ENCODE data around the gene SCAMP4. TPM values are rescaled to one million over a fixed set of nuclear protein-coding genes. Genes with fewer than 3 reads are reported as not detected.

SCAMP4 gene
- total and polyA plus RNA-seq, 2 donors (not counting 1 experiment from before 2014, with no cell fraction given) = 16.9 to 29.7 TPM

- no peak overlapping the region for H2AFZ ChIP-seq (ENCODE audit: low read length)
- peaks cover 12% of the 10 kb centered on the region for H3K36me3 ChIP-seq (ENCODE audit: control insufficient read depth, insufficient read depth, low read length)
- TF ChIP-seq EZH2 (IDR thresholded peaks at IDR 0.05; ENCODE audit: low read length, missing control alignments) = no peak
- TF ChIP-seq CTCF (conservative IDR thresholded peaks at IDR 0.05 in 1 of 2, IDR thresholded peaks at IDR 0.05 in 1 of 2; ENCODE audit: low read depth in 1 of 2, low read length in 2 of 2) = no peak
- H3K27ac ChIP-seq (ENCODE audit: insufficient read depth, low read length) = no peak overlapping the region
- no peak for DNase-seq (ENCODE audit: low read depth in 2 of 2)
- peaks cover 8% of the 10 kb centered on the region for H3K4me1 ChIP-seq (ENCODE audit: control insufficient read depth, extremely low read depth, insufficient read depth, low read length)
- no peak overlapping the region for H3K9ac ChIP-seq (ENCODE audit: insufficient read depth, low read length)
- H3K9me3 ChIP-seq (ENCODE audit: control insufficient read depth, insufficient read depth, low read depth, low read length) = no peaks in the 10 kb centered on the region
- H3K27me3 ChIP-seq (ENCODE audit: control insufficient read depth, insufficient read depth, low read length) = no peaks in the 10 kb centered on the region
- H3K4me2 ChIP-seq (ENCODE audit: extremely low read depth, insufficient read depth, low read length) = no peak overlapping the region
- H3K79me2 ChIP-seq (ENCODE audit: control insufficient read depth, insufficient read depth, low read length) = peaks cover 25% of the 10 kb centered on the region
- no peak overlapping the region for H3K4me3 ChIP-seq (replicated peaks in 1 of 4; ENCODE audit: control extremely low read depth in 1 of 4, insufficient read depth in 1 of 4, low read depth in 3 of 4, low read length in 4 of 4)
- H4K20me1 ChIP-seq (ENCODE audit: control insufficient read depth, extremely low read depth, insufficient read depth, low read length) = no peaks in the 10 kb centered on the region
Observed at GRCh38 chr19:1868971-1869370, 36.2 kb upstream of the SCAMP4 start.

- TF ChIP-seq EZH2 (IDR thresholded peaks at IDR 0.05; ENCODE audit: low read length, missing control alignments) (no peak), CTCF (conservative IDR thresholded peaks at IDR 0.05 in 1 of 2, IDR thresholded peaks at IDR 0.05 in 1 of 2; ENCODE audit: low read depth in 1 of 2, low read length in 2 of 2) (no peak)
- H4K20me1 ChIP-seq (ENCODE audit: control insufficient read depth, extremely low read depth, insufficient read depth, low read length) = no peaks in the 10 kb centered on the region
- no peaks in the 10 kb centered on the region for H3K9me3 ChIP-seq (ENCODE audit: control insufficient read depth, insufficient read depth, low read depth, low read length)
- no peak overlapping the region for H3K27ac ChIP-seq (ENCODE audit: insufficient read depth, low read length)
- no peaks in the 10 kb centered on the region for H3K27me3 ChIP-seq (ENCODE audit: control insufficient read depth, insufficient read depth, low read length)
- peaks cover 12% of the 10 kb centered on the region for H3K36me3 ChIP-seq (ENCODE audit: control insufficient read depth, insufficient read depth, low read length)
- H3K9ac ChIP-seq (ENCODE audit: insufficient read depth, low read length) = no peak overlapping the region
- peaks cover 45% of the 10 kb centered on the region for H3K79me2 ChIP-seq (ENCODE audit: control insufficient read depth, insufficient read depth, low read length)
- no peak overlapping the region for H2AFZ ChIP-seq (ENCODE audit: low read length)
- H3K4me1 ChIP-seq (ENCODE audit: control insufficient read depth, extremely low read depth, insufficient read depth, low read length) = peaks cover 4% of the 10 kb centered on the region
- H3K4me3 ChIP-seq (replicated peaks in 1 of 4; ENCODE audit: control extremely low read depth in 1 of 4, insufficient read depth in 1 of 4, low read depth in 3 of 4, low read length in 4 of 4) = no peak overlapping the region
- DNase-seq (ENCODE audit: low read depth in 2 of 2) = no peak
- H3K4me2 ChIP-seq (ENCODE audit: extremely low read depth, insufficient read depth, low read length) = no peak overlapping the region
Observed at GRCh38 chr19:1871140-1871597, 34.0 kb upstream of the SCAMP4 start.

GRCh38 chr19:1871630-1872029 lies 33.6 kb upstream of the SCAMP4 start:
- TF ChIP-seq CTCF (conservative IDR thresholded peaks at IDR 0.05 in 1 of 2, IDR thresholded peaks at IDR 0.05 in 1 of 2; ENCODE audit: low read depth in 1 of 2, low read length in 2 of 2) (no peak), EZH2 (IDR thresholded peaks at IDR 0.05; ENCODE audit: low read length, missing control alignments) (no peak)
- H3K4me1 ChIP-seq (ENCODE audit: control insufficient read depth, extremely low read depth, insufficient read depth, low read length) = peaks cover 9% of the 10 kb centered on the region
- no peak for DNase-seq (ENCODE audit: low read depth in 2 of 2)
- H3K9me3 ChIP-seq (ENCODE audit: control insufficient read depth, insufficient read depth, low read depth, low read length) = no peaks in the 10 kb centered on the region
- no peak overlapping the region for H2AFZ ChIP-seq (ENCODE audit: low read length)
- peaks cover 12% of the 10 kb centered on the region for H3K36me3 ChIP-seq (ENCODE audit: control insufficient read depth, insufficient read depth, low read length)
- H3K27me3 ChIP-seq (ENCODE audit: control insufficient read depth, insufficient read depth, low read length) = no peaks in the 10 kb centered on the region
- H3K9ac ChIP-seq (ENCODE audit: insufficient read depth, low read length) = no peak overlapping the region
- H3K79me2 ChIP-seq (ENCODE audit: control insufficient read depth, insufficient read depth, low read length) = peaks cover 45% of the 10 kb centered on the region
- H4K20me1 ChIP-seq (ENCODE audit: control insufficient read depth, extremely low read depth, insufficient read depth, low read length) = no peaks in the 10 kb centered on the region
- no peak overlapping the region for H3K27ac ChIP-seq (ENCODE audit: insufficient read depth, low read length)
- H3K4me2 ChIP-seq (ENCODE audit: extremely low read depth, insufficient read depth, low read length) = no peak overlapping the region
- H3K4me3 ChIP-seq (replicated peaks in 1 of 4; ENCODE audit: control extremely low read depth in 1 of 4, insufficient read depth in 1 of 4, low read depth in 3 of 4, low read length in 4 of 4) = no peak overlapping the region

All from fibroblast of lung (primary cell).